Stimulated activated CD8-positive, alpha-beta memory T cell treated with anti-CD3 and anti-CD28 coated beads, Interleukin-15, amount 100 ng/mL, for 48 hours (primary cell): ENCODE measurements around the gene CRPPA.
A peak's percentile ranks its signal among the peaks of the same experiment; 100 is the strongest.

Experiments used
- DNase-seq, 2 donors: peaks; one replicate each; pipeline ENCODE4 v3.0.0-alpha.2; 2020; ENCODE audit warnings: low read depth in 2 of 2

The CRPPA gene

GRCh38 chr7:16423761-16424160 lies 2.4 kb upstream of the CRPPA start:
- DNase-seq = no peak

GRCh38 chr7:16422917-16423316 lies 1.6 kb upstream of the CRPPA start:
- DNase-seq = no peak

- DNase-seq = no peak
Measured at GRCh38 chr7:16422103-16422435, 731 bp upstream of the CRPPA start.

- peak; percentile 76 to 81 for DNase-seq
Measured at GRCh38 chr7:16420649-16421332, 547 bp downstream of the CRPPA start.

- no peak for DNase-seq
Measured at GRCh38 chr7:16420329-16420648, 1.0 kb downstream of the CRPPA start.

GRCh38 chr7:16419859-16420258 lies 1.5 kb downstream of the CRPPA start:
- no peak for DNase-seq

GRCh38 chr7:16419126-16419525 lies 2.2 kb downstream of the CRPPA start:
- DNase-seq = no peak

GRCh38 chr7:16417906-16418305 lies 3.4 kb downstream of the CRPPA start:
- no peak for DNase-seq

- DNase-seq = no peak
Measured at GRCh38 chr7:16416289-16417282, 4.8 kb downstream of the CRPPA start.

GRCh38 chr7:16412274-16413254 lies 8.8 kb downstream of the CRPPA start:
- DNase-seq = no peak

- no peak for DNase-seq
Measured at GRCh38 chr7:16411391-16411790, 9.9 kb downstream of the CRPPA start.

- DNase-seq = no peak
Measured at GRCh38 chr7:16409777-16410176, 11.6 kb downstream of the CRPPA start.

GRCh38 chr7:16404636-16405035 lies 16.7 kb downstream of the CRPPA start:
- DNase-seq = no peak

- no peak for DNase-seq
Measured at GRCh38 chr7:16403475-16403874, 17.9 kb downstream of the CRPPA start.

- no peak for DNase-seq
Measured at GRCh38 chr7:16402940-16403339, 18.4 kb downstream of the CRPPA start.

GRCh38 chr7:16402091-16402490 lies 19.2 kb downstream of the CRPPA start:
- no peak for DNase-seq

GRCh38 chr7:16400893-16401275 lies 20.5 kb downstream of the CRPPA start:
- DNase-seq = no peak

- no peak for DNase-seq
Measured at GRCh38 chr7:16399916-16400892, 21.1 kb downstream of the CRPPA start.

GRCh38 chr7:16399265-16399831 lies 22.0 kb downstream of the CRPPA start:
- DNase-seq = no peak
